Activated CD4-positive, alpha-beta T cell treated with anti-CD3 and anti-CD28 coated beads, Interleukin-2, amount 50 U/mL, for 4 hours (primary cell): ENCODE data around the gene SERPINB6.
"Not testable (repeated sequence)": the region's sequence is repeated elsewhere in the genome, so short reads cannot be mapped to it uniquely, and the experiment has no call there.

ENCODE experiments used
- DNase-seq, 2 experiments: peaks; one replicate each; pipeline ENCODE4 v3.0.0-alpha.2; 2020

The SERPINB6 gene

GRCh38 chr6:2901645-2902502, 69.5 kb downstream of the SERPINB6 start:
- DNase-seq, result not testable (repeated sequence)

- no peak for DNase-seq
Observed at GRCh38 chr6:2900821-2901644, 70.3 kb downstream of the SERPINB6 start.

- no peak for DNase-seq
Observed at GRCh38 chr6:2900221-2900807, 71.1 kb downstream of the SERPINB6 start.

GRCh38 chr6:2899596-2899995, 71.8 kb downstream of the SERPINB6 start:
- no peak for DNase-seq
